ENCODE results near the gene EFCAB6. TPM values are rescaled to one million over a fixed set of nuclear protein-coding genes. Genes with fewer than 3 reads are reported as not detected.

The EFCAB6 gene
- total RNA-seq, 1 donor from 2014 or later, result 8.6 TPM

- no peak for TF ChIP-seq CTCF (IDR thresholded peaks at IDR 0.05)
- DNase-seq (ENCODE audit: low spot score in 2 of 2), result no peak
- intact Hi-C loops (cut with DNase I), result no loop called here
- Histone ChIP-seq H3K9me3 (no peaks in the 10 kb centered on the region), H3K36me3 (no peaks in the 10 kb centered on the region), H3K4me3 (no peak overlapping the region), H3K4me1 (no peaks in the 10 kb centered on the region), H3K27ac (no peak overlapping the region), H3K27me3 (no peaks in the 10 kb centered on the region)
These were observed 251.5 kb downstream of the EFCAB6 start for GRCh38 chr22:43560651-43561050.

GRCh38 chr22:43555561-43556515 lies 256.3 kb downstream of the EFCAB6 start:
- Histone ChIP-seq H3K36me3 (no peaks in the 10 kb centered on the region), H3K4me3 (no peak overlapping the region), H3K27me3 (no peaks in the 10 kb centered on the region), H3K4me1 (no peaks in the 10 kb centered on the region), H3K27ac (no peak overlapping the region), H3K9me3 (no peaks in the 10 kb centered on the region)
- TF ChIP-seq CTCF (IDR thresholded peaks at IDR 0.05), result no peak
- intact Hi-C loops (cut with DNase I), result no loop called here
- DNase-seq (ENCODE audit: low spot score in 2 of 2), result peak in 1 of 2 donors; percentile 34

GRCh38 chr22:43554694-43555365 lies 257.3 kb downstream of the EFCAB6 start:
- intact Hi-C loops (cut with DNase I), result no loop called here
- Histone ChIP-seq H3K27ac (no peak overlapping the region), H3K36me3 (no peaks in the 10 kb centered on the region), H3K9me3 (no peaks in the 10 kb centered on the region), H3K4me3 (no peak overlapping the region), H3K27me3 (no peaks in the 10 kb centered on the region), H3K4me1 (no peaks in the 10 kb centered on the region)
- DNase-seq (ENCODE audit: low spot score in 2 of 2), result peak in 1 of 2 donors; percentile 25
- no peak for TF ChIP-seq CTCF (IDR thresholded peaks at IDR 0.05)

GRCh38 chr22:43554259-43554636 lies 257.9 kb downstream of the EFCAB6 start:
- TF ChIP-seq CTCF (IDR thresholded peaks at IDR 0.05), result no peak
- Histone ChIP-seq H3K27me3 (no peaks in the 10 kb centered on the region), H3K4me3 (no peak overlapping the region), H3K36me3 (no peaks in the 10 kb centered on the region), H3K4me1 (no peaks in the 10 kb centered on the region), H3K27ac (no peak overlapping the region), H3K9me3 (no peaks in the 10 kb centered on the region)
- DNase-seq (ENCODE audit: low spot score in 2 of 2), result no peak
- intact Hi-C loops (cut with DNase I), result no loop called here

- H3K4me3 ChIP-seq, result no peak overlapping the region
- TF ChIP-seq CTCF (IDR thresholded peaks at IDR 0.05), result no peak
- H3K27me3 ChIP-seq, result no peaks in the 10 kb centered on the region
- intact Hi-C loops (cut with DNase I), result no loop called here
- no peaks in the 10 kb centered on the region for H3K36me3 ChIP-seq
- no peaks in the 10 kb centered on the region for H3K4me1 ChIP-seq
- H3K27ac ChIP-seq, result no peak overlapping the region
- no peaks in the 10 kb centered on the region for H3K9me3 ChIP-seq
- peak in 1 of 2 donors; percentile 37 for DNase-seq (ENCODE audit: low spot score in 2 of 2)
These were observed 258.4 kb downstream of the EFCAB6 start for GRCh38 chr22:43553451-43554258.
